ENCODE data around the gene LMBRD1.

Gene LMBRD1

GRCh38 chr6:69785697-69786096, 11.1 kb downstream of the LMBRD1 start:
- H3K36me3 ChIP-seq (ENCODE audit: control insufficient read depth in 2 of 2, insufficient read depth in 1 of 2, low read length in 2 of 2): peaks cover 0 to 16% of the 10 kb centered on the region in 2 experiments; a peak in 2 of 3 replicates
- no peaks in the 10 kb centered on the region for H3K4me1 ChIP-seq (ENCODE audit: control insufficient read depth, insufficient read depth, low read length)
- no peak for TF ChIP-seq SALL2 (tag by site-specific recombination; IDR thresholded peaks at IDR 0.05; ENCODE audit: borderline replicate concordance)
- no peak for TF ChIP-seq ZNF580 (tag by site-specific recombination; IDR thresholded peaks at IDR 0.05)
- no peak overlapping the region for H3K27ac ChIP-seq (ENCODE audit: extremely low read depth, low read depth, low read length)
- ChIA-PET POLR2A (no interaction called here), CTCF (interaction anchor here (0.6 to 1.7 kb wide), 4 partner anchors 11 to 380 kb away, joined by 3 to 5 read pairs (median 3); partner anchors contain the start of gene LMBRD1)
- H3K9me3 ChIP-seq (ENCODE audit: control insufficient read depth, insufficient read depth, low read depth, low read length): no peaks in the 10 kb centered on the region
- H3K4me3 ChIP-seq (ENCODE audit: low read depth, low read length): no peak overlapping the region

GRCh38 chr6:69784595-69785377, 12.0 kb downstream of the LMBRD1 start:
- Histone ChIP-seq H3K27ac (ENCODE audit: extremely low read depth, low read depth, low read length) (no peak overlapping the region), H3K9me3 (ENCODE audit: control insufficient read depth, insufficient read depth, low read depth, low read length) (no peaks in the 10 kb centered on the region), H3K36me3 (ENCODE audit: control insufficient read depth in 2 of 2, insufficient read depth in 1 of 2, low read length in 2 of 2) (peaks cover 0 to 18% of the 10 kb centered on the region in 2 experiments; a peak in 2 of 3 replicates), H3K4me3 (ENCODE audit: low read depth, low read length) (no peak overlapping the region), H3K4me1 (ENCODE audit: control insufficient read depth, insufficient read depth, low read length) (no peaks in the 10 kb centered on the region)
- CTCF ChIA-PET: interaction anchor here (0.6 to 1.7 kb wide), 3 partner anchors 12 to 381 kb away, joined by 3 to 5 read pairs (median 3); partner anchors contain the start of gene LMBRD1
- no peak for TF ChIP-seq ZNF426 (tag by site-specific recombination; IDR thresholded peaks at IDR 0.05)
- TF ChIP-seq PRDM1 (tag by site-specific recombination; IDR thresholded peaks at IDR 0.05): peak; percentile 29; the same call in 1 of the 2 replicates
- POLR2A ChIA-PET: no interaction called here

GRCh38 chr6:69783108-69783507, 13.7 kb downstream of the LMBRD1 start:
- TF ChIP-seq ZBTB6 (tag by site-specific recombination; IDR thresholded peaks at IDR 0.05): no peak
- no peak for TF ChIP-seq ZNF266 (tag by site-specific recombination; IDR thresholded peaks at IDR 0.05; ENCODE audit: low read depth)
- no peak for TF ChIP-seq SCRT2 (tag by site-specific recombination; IDR thresholded peaks at IDR 0.05)
- TF ChIP-seq ZNF2 (tag by site-specific recombination; IDR thresholded peaks at IDR 0.05): no peak
- TF ChIP-seq ZNF518A (tag by site-specific recombination; conservative IDR thresholded peaks at IDR 0.05; ENCODE audit: low read depth): no peak
- no peak for TF ChIP-seq HOXA7 (CRISPR knock-in tag; IDR thresholded peaks at IDR 0.05; ENCODE audit: borderline replicate concordance)
- no peak for TF ChIP-seq ZNF19 (tag by site-specific recombination; IDR thresholded peaks at IDR 0.05; ENCODE audit: low read depth)
- no peak for TF ChIP-seq ZFHX2 (tag by site-specific recombination; conservative IDR thresholded peaks at IDR 0.05)
- TF ChIP-seq ZNF792 (tag by site-specific recombination; IDR thresholded peaks at IDR 0.05): no peak
- no peak for TF ChIP-seq ZNF398 (tag by site-specific recombination; IDR thresholded peaks at IDR 0.05)
- TF ChIP-seq ZNF561 (tag by site-specific recombination; IDR thresholded peaks at IDR 0.05; ENCODE audit: borderline replicate concordance): no peak
- TF ChIP-seq SP3 (tag by site-specific recombination; IDR thresholded peaks at IDR 0.05): no peak
- TF ChIP-seq ZNF174 (tag by site-specific recombination; IDR thresholded peaks at IDR 0.05): no peak
- no peak for TF ChIP-seq ZNF600 (tag by site-specific recombination; IDR thresholded peaks at IDR 0.05)
- no peak for TF ChIP-seq KLF1 (tag by site-specific recombination; IDR thresholded peaks at IDR 0.05)
- no peak for TF ChIP-seq ZNF37A (tag by site-specific recombination; IDR thresholded peaks at IDR 0.05)
- no peak overlapping the region for H3K4me3 ChIP-seq (ENCODE audit: low read depth, low read length)
- ChIA-PET CTCF (no interaction called here), POLR2A (no interaction called here)
- no peaks in the 10 kb centered on the region for H3K4me1 ChIP-seq (ENCODE audit: control insufficient read depth, insufficient read depth, low read length)
- no peak overlapping the region for H3K27ac ChIP-seq (ENCODE audit: extremely low read depth, low read depth, low read length)
- H3K36me3 ChIP-seq (ENCODE audit: control insufficient read depth in 2 of 2, insufficient read depth in 1 of 2, low read length in 2 of 2): peaks cover 0 to 9% of the 10 kb centered on the region in 2 experiments; a peak in 2 of 3 replicates
- H3K9me3 ChIP-seq (ENCODE audit: control insufficient read depth, insufficient read depth, low read depth, low read length): no peaks in the 10 kb centered on the region
